GM12875 (cell line): ENCODE results near the gene TUBD1.
"Not testable (repeated sequence)": the region's sequence is repeated elsewhere in the genome, so short reads cannot be mapped to it uniquely, and the experiment has no call there.

ENCODE experiments used
- H3K4me3 ChIP-seq: one replicate; pipeline ENCODE4 v1.5.1; 2011; ENCODE audit warnings: low read depth, low read length, control low read depth
- TF ChIP-seq, protein P1 (sequence below): IDR thresholded peaks from 2 replicates; pipeline ENCODE4 v1.5.1; 2011; ENCODE audit warnings: low read depth, mild to moderate bottlenecking, control low read depth, inconsistent platforms, low read length, moderate library complexity, borderline replicate concordance; ENCODE audit not compliant: insufficient read depth

TUBD1 gene

DNA sequence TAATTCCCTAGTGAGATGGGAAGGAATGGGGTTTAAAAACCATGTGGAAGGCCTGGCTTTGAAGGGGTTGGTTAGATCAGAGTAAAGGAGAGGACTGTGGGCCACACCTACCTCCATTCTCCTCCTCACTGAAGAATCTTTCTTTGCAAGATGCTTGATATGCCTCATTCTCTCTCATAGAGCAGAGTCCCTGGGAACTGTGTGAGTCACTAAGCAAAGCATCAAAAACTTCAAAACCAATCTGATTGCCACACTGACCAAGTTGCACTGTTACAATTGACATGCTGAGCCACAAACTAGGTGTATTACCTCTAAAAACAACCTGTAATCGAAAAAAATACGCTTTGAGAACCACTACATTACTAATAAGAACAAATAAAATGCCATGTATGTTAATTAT is 2.0 kb downstream of the TUBD1 start:
- TF ChIP-seq, protein P1, sequence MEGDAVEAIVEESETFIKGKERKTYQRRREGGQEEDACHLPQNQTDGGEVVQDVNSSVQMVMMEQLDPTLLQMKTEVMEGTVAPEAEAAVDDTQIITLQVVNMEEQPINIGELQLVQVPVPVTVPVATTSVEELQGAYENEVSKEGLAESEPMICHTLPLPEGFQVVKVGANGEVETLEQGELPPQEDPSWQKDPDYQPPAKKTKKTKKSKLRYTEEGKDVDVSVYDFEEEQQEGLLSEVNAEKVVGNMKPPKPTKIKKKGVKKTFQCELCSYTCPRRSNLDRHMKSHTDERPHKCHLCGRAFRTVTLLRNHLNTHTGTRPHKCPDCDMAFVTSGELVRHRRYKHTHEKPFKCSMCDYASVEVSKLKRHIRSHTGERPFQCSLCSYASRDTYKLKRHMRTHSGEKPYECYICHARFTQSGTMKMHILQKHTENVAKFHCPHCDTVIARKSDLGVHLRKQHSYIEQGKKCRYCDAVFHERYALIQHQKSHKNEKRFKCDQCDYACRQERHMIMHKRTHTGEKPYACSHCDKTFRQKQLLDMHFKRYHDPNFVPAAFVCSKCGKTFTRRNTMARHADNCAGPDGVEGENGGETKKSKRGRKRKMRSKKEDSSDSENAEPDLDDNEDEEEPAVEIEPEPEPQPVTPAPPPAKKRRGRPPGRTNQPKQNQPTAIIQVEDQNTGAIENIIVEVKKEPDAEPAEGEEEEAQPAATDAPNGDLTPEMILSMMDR = no peak
- H3K4me3 ChIP-seq = no peak overlapping the region

GRCh38 chr17:59888145-59888750 is 4.5 kb downstream of the TUBD1 start:
- TF ChIP-seq, protein P1 = no peak
- H3K4me3 ChIP-seq = no peak overlapping the region

GRCh38 chr17:59884861-59885260 is 7.9 kb downstream of the TUBD1 start:
- TF ChIP-seq, protein P1 = no peak
- no peak overlapping the region for H3K4me3 ChIP-seq

DNA sequence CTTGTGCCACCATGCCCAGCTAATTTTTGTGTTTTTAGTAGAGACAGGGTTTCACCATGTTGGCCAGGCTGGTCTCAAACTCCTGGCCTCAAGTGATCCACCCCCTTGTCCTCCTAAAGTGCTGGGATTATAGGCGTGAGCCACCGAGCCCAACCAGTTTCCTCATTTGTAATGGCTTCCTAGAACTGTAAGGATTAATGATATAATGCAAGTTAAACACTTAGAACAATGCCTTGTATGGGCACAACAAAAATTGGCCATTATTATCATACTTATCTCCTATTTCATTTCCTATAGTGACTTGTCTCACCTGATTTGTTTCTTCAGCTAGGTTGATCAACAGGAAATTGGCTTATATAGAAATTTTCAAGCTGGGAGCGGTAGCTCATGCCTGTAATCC is 14.1 kb downstream of the TUBD1 start:
- no peak overlapping the region for H3K4me3 ChIP-seq
- TF ChIP-seq, protein P1 = no peak

- TF ChIP-seq, protein P1 = no peak
- no peak overlapping the region for H3K4me3 ChIP-seq
Measured at GRCh38 chr17:59877965-59878364, 14.8 kb downstream of the TUBD1 start.

- TF ChIP-seq, protein P1 = no peak
- H3K4me3 ChIP-seq = no peak overlapping the region
Measured at GRCh38 chr17:59876107-59876506, 16.6 kb downstream of the TUBD1 start.

DNA sequence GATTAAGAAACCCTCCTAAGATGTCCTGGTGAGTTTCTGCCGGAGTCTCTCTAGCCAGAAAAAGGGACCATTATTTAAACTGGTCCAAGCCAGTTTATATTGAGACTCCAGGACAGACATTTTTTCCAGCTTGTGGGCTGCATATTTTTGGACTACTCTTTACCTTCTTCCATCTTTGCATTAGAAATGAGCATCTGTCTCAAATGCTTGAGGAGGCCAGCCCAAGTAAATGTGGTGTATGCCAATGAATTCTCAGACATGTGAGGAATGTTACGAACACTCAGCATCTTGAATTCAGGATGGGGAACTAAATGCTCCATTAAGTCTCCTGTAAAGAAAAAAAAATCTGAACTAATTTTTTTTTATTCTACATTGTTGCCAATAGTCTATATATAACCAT is 18.4 kb downstream of the TUBD1 start:
- H3K4me3 ChIP-seq = no peak overlapping the region
- TF ChIP-seq, protein P1 = no peak

DNA sequence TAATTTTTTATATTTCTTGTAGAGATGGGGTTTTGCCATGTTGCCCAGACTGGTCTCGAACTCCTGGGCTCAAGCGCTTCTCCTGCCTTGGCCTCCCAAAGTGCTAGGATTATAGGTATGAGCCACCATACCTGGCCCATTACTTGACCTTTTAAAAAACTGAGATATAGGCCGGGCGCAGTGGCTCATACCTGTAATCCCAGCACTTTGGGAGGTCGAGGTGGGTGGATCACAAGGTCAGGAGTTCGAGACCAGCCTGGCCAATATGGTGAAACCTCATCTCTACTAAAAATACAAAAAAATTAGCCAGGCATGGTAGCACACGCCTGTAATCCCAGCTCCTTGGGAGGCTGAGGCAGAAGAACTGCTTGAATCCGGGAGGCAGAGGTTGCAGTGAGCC is 19.3 kb downstream of the TUBD1 start:
- H3K4me3 ChIP-seq = not testable (repeated sequence)
